Effector memory CD8-positive, alpha-beta T cell (primary cell): ENCODE measurements around the gene SGTB.
"Not testable (repeated sequence)": the region's sequence is repeated elsewhere in the genome, so short reads cannot be mapped to it uniquely, and the experiment has no call there.

Experiments
- ATAC-seq: fragments of 150-1000 bp; cut with Tn5 transposase; replicated peaks from 2 replicates; pipeline ENCODE4 v1.10.0; 2021; ENCODE audit warnings: mild to moderate bottlenecking, moderate library complexity
- DNase-seq, 3 experiments: peaks; one replicate each; pipeline ENCODE4 v3.0.0; 2021
- H3K27ac Mint-ChIP-seq, 2 donors: one replicate each; pipeline ENCODE4 v1.8.0; 2022; ENCODE audit warnings: mild to moderate bottlenecking in 2 of 2, mixed read lengths in 2 of 2, moderate library complexity in 2 of 2
- H3K27me3 Mint-ChIP-seq, 2 donors: one replicate each; pipeline ENCODE4 v1.8.0; 2022; ENCODE audit warnings: mixed read lengths in 2 of 2
- H3K36me3 Mint-ChIP-seq: one replicate; pipeline ENCODE4 v1.8.0; 2022; ENCODE audit warnings: mild to moderate bottlenecking, moderate library complexity, mixed read lengths; ENCODE audit not compliant: insufficient read depth
- H3K4me1 Mint-ChIP-seq, 2 donors: one replicate each; pipeline ENCODE4 v1.8.0; 2022; ENCODE audit warnings: low read depth in 2 of 2, mixed read lengths in 2 of 2
- H3K4me3 Mint-ChIP-seq, 2 donors: one replicate each; pipeline ENCODE4 v1.8.0; 2022; ENCODE audit warnings: mild to moderate bottlenecking in 2 of 2, mixed read lengths in 2 of 2, moderate library complexity in 2 of 2
- H3K9me3 Mint-ChIP-seq, 2 donors: one replicate each; pipeline ENCODE4 v1.8.0; 2022; ENCODE audit warnings: mixed read lengths in 2 of 2

SGTB gene

GRCh38 chr5:65676056-65676455 lies 45.9 kb downstream of the SGTB start:
- not testable (repeated sequence) for H3K4me3 Mint-ChIP-seq, DNase-seq, ATAC-seq, H3K9me3 Mint-ChIP-seq, H3K27me3 Mint-ChIP-seq
- peaks cover 46% of the 10 kb centered on the region for H3K36me3 Mint-ChIP-seq
- H3K27ac Mint-ChIP-seq = peak overlapping the region; percentile 1 to 38
- peaks cover 14 to 33% of the 10 kb centered on the region in 2 donors for H3K4me1 Mint-ChIP-seq

GRCh38 chr5:65674749-65675148 lies 47.2 kb downstream of the SGTB start:
- no peak for ATAC-seq

GRCh38 chr5:65672796-65673195 lies 49.1 kb downstream of the SGTB start:
- DNase-seq = no peak
- Mint-ChIP-seq H3K27me3 (no peaks in the 10 kb centered on the region), H3K27ac (peak overlapping the region; percentile 15 to 51), H3K9me3 (no peaks in the 10 kb centered on the region), H3K4me3 (no peak overlapping the region), H3K4me1 (peaks cover 9 to 20% of the 10 kb centered on the region in 2 donors), H3K36me3 (peaks cover 57% of the 10 kb centered on the region)
- no peak for ATAC-seq

More at GRCh38 chr5:65674749-65675148, 47.2 kb downstream of the SGTB start:
- DNase-seq = no peak
- H3K4me3 Mint-ChIP-seq = no peak overlapping the region
- H3K36me3 Mint-ChIP-seq = peaks cover 55% of the 10 kb centered on the region
- H3K4me1 Mint-ChIP-seq = peaks cover 12 to 31% of the 10 kb centered on the region in 2 donors
- H3K27me3 Mint-ChIP-seq = no peaks in the 10 kb centered on the region
- no peaks in the 10 kb centered on the region for H3K9me3 Mint-ChIP-seq
- H3K27ac Mint-ChIP-seq = peak overlapping the region in 1 of 2 donors; percentile 1

- no peak for ATAC-seq
- H3K4me1 Mint-ChIP-seq = peaks cover 4 to 8% of the 10 kb centered on the region in 2 donors
- H3K27me3 Mint-ChIP-seq = no peaks in the 10 kb centered on the region
- H3K4me3 Mint-ChIP-seq = no peak overlapping the region
- H3K9me3 Mint-ChIP-seq = no peaks in the 10 kb centered on the region
- H3K36me3 Mint-ChIP-seq = peaks cover 58% of the 10 kb centered on the region
- no peak for DNase-seq
- no peak overlapping the region for H3K27ac Mint-ChIP-seq
Measured at GRCh38 chr5:65668696-65669095, 53.2 kb downstream of the SGTB start.

GRCh38 chr5:65663804-65664521 lies 57.9 kb downstream of the SGTB start:
- DNase-seq (no peak), ATAC-seq (no peak)
- H3K27me3 Mint-ChIP-seq = no peaks in the 10 kb centered on the region
- peak overlapping the region; percentile 38 to 63 for H3K27ac Mint-ChIP-seq
- H3K36me3 Mint-ChIP-seq = peaks cover 50% of the 10 kb centered on the region
- peaks cover 4 to 10% of the 10 kb centered on the region in 2 donors for H3K4me1 Mint-ChIP-seq
- no peaks in the 10 kb centered on the region for H3K9me3 Mint-ChIP-seq
- no peak overlapping the region for H3K4me3 Mint-ChIP-seq

- no peak for ATAC-seq
- DNase-seq = no peak
- H3K9me3 Mint-ChIP-seq = no peaks in the 10 kb centered on the region
- peaks cover 47% of the 10 kb centered on the region for H3K36me3 Mint-ChIP-seq
- no peak overlapping the region for H3K4me3 Mint-ChIP-seq
- H3K27me3 Mint-ChIP-seq = no peaks in the 10 kb centered on the region
- H3K4me1 Mint-ChIP-seq = no peaks in the 10 kb centered on the region
- H3K27ac Mint-ChIP-seq = no peak overlapping the region
Measured at GRCh38 chr5:65654713-65655112, 67.2 kb downstream of the SGTB start.

GRCh38 chr5:65651144-65651543 lies 70.8 kb downstream of the SGTB start:
- Mint-ChIP-seq H3K9me3 (no peaks in the 10 kb centered on the region), H3K27me3 (no peaks in the 10 kb centered on the region), H3K27ac (no peak overlapping the region), H3K4me1 (no peaks in the 10 kb centered on the region), H3K4me3 (no peak overlapping the region), H3K36me3 (peaks cover 39% of the 10 kb centered on the region)
- ATAC-seq (no peak), DNase-seq (no peak)

GRCh38 chr5:65647941-65648340 lies 74.0 kb downstream of the SGTB start:
- peaks cover 33% of the 10 kb centered on the region for H3K36me3 Mint-ChIP-seq

GRCh38 chr5:65646938-65647337 lies 75.0 kb downstream of the SGTB start:
- H3K4me3 Mint-ChIP-seq = no peak overlapping the region
- no peak for ATAC-seq
- no peaks in the 10 kb centered on the region for H3K4me1 Mint-ChIP-seq
- H3K27ac Mint-ChIP-seq = no peak overlapping the region
- no peak for DNase-seq
- no peaks in the 10 kb centered on the region for H3K9me3 Mint-ChIP-seq
- H3K27me3 Mint-ChIP-seq = no peaks in the 10 kb centered on the region
- peaks cover 27% of the 10 kb centered on the region for H3K36me3 Mint-ChIP-seq

More at GRCh38 chr5:65647941-65648340, 74.0 kb downstream of the SGTB start:
- Mint-ChIP-seq H3K27me3 (no peaks in the 10 kb centered on the region), H3K9me3 (no peaks in the 10 kb centered on the region), H3K27ac (peak overlapping the region in 1 of 2 donors; percentile 15), H3K4me3 (no peak overlapping the region), H3K4me1 (no peaks in the 10 kb centered on the region)
- ATAC-seq = no peak
- no peak for DNase-seq

- peaks cover 47% of the 10 kb centered on the region for H3K36me3 Mint-ChIP-seq
- H3K4me1 Mint-ChIP-seq = no peaks in the 10 kb centered on the region
Measured at GRCh38 chr5:65640240-65640639, 81.7 kb downstream of the SGTB start.

GRCh38 chr5:65630981-65631380 lies 90.9 kb downstream of the SGTB start:
- no peak for DNase-seq
- Mint-ChIP-seq H3K9me3 (no peaks in the 10 kb centered on the region), H3K4me3 (no peak overlapping the region), H3K27me3 (no peaks in the 10 kb centered on the region), H3K4me1 (peaks cover 8 to 11% of the 10 kb centered on the region in 2 donors), H3K27ac (no peak overlapping the region), H3K36me3 (peaks cover 34% of the 10 kb centered on the region)
- no peak for ATAC-seq

More at GRCh38 chr5:65640240-65640639, 81.7 kb downstream of the SGTB start:
- H3K9me3 Mint-ChIP-seq = no peaks in the 10 kb centered on the region
- no peak for ATAC-seq
- no peaks in the 10 kb centered on the region for H3K27me3 Mint-ChIP-seq
- DNase-seq = no peak
- H3K27ac Mint-ChIP-seq = no peak overlapping the region
- no peak overlapping the region for H3K4me3 Mint-ChIP-seq

GRCh38 chr5:65625743-65626142 lies 96.2 kb downstream of the SGTB start:
- ATAC-seq (no peak), DNase-seq (no peak)
- H3K4me3 Mint-ChIP-seq = peak overlapping the region; percentile 93 to 97
- H3K27me3 Mint-ChIP-seq = no peaks in the 10 kb centered on the region
- no peaks in the 10 kb centered on the region for H3K9me3 Mint-ChIP-seq
- peaks cover 21 to 31% of the 10 kb centered on the region in 2 donors for H3K4me1 Mint-ChIP-seq
- H3K27ac Mint-ChIP-seq = peak overlapping the region; percentile 95 to 96
- peaks cover 49% of the 10 kb centered on the region for H3K36me3 Mint-ChIP-seq

- peak; percentile 80 to 87 (median 83) for DNase-seq
- peaks cover 22 to 31% of the 10 kb centered on the region in 2 donors for H3K4me1 Mint-ChIP-seq
- peaks cover 49% of the 10 kb centered on the region for H3K36me3 Mint-ChIP-seq
- ATAC-seq = peak; percentile 74
- no peaks in the 10 kb centered on the region for H3K9me3 Mint-ChIP-seq
- H3K4me3 Mint-ChIP-seq = peak within 1 kb of the TSS; percentile 93 to 97
- peak within 1 kb of the TSS; percentile 95 to 96 for H3K27ac Mint-ChIP-seq
- no peaks in the 10 kb centered on the region for H3K27me3 Mint-ChIP-seq
Measured at GRCh38 chr5:65624571-65625555, 97.0 kb downstream of the SGTB start, which contains the start of the genes SHLD3 and TRAPPC13. SHLD3 (plus strand) TSS chr5:65625027; CDS start chr5:65629588, 4,561 bp downstream. TRAPPC13 (plus strand) TSS chr5:65625027; CDS start chr5:65625061, 34 bp downstream.
